ENCODE data around the gene CSF3R. TPM values are rescaled to one million over a fixed set of nuclear protein-coding genes. Genes with fewer than 3 reads are reported as not detected.

Gene CSF3R
- total and polyA plus RNA-seq, 9 of the 15 experiments (the other 6 are each of a cell fraction or from before 2014, with no cell fraction given), result 0.21 to 0.86 (median 0.40) TPM; not detected in 1

- TF ChIP-seq HMG20A (CRISPR knock-in tag; conservative IDR thresholded peaks at IDR 0.05) (no peak), NCOA4 (IDR thresholded peaks at IDR 0.05; ENCODE audit: partially characterized antibody) (peak; percentile 99), MIER1 (IDR thresholded peaks at IDR 0.05; ENCODE audit: low read depth) (peak; percentile 71; the same call in 1 of the 2 replicates), SMARCA4 (IDR thresholded peaks at IDR 0.05) (peak; percentile 46), AFF1 (IDR thresholded peaks at IDR 0.05; ENCODE audit: low read depth in 1 of 2, partially characterized antibody in 2 of 2) (peak; percentile 53 to 91), RCOR1 (IDR thresholded peaks at IDR 0.05; ENCODE audit: borderline replicate concordance in 1 of 2, low read depth in 2 of 2, low read length in 2 of 2) (no peak; a peak in 1 of 4 replicates), CBX3 (IDR thresholded peaks at IDR 0.05; ENCODE audit: borderline replicate concordance in 1 of 2, low read length in 2 of 2) (peak in 1 of 2 experiments; percentile 94; a peak in 2 of 3 replicates), TEAD4 (IDR thresholded peaks at IDR 0.05; ENCODE audit: low read length) (peak; percentile 53; the same call in 1 of the 2 replicates), TEAD4 (CRISPR knock-in tag; IDR thresholded peaks at IDR 0.05; ENCODE audit: borderline replicate concordance) (0 out of 2 replicates have a peak, but pooled peaks have one; percentile 26), TSC22D4 (tag; IDR thresholded peaks at IDR 0.05) (no peak), RAD51 (IDR thresholded peaks at IDR 0.05; ENCODE audit: borderline replicate concordance, low read depth) (peak; percentile 78), TAF1 (IDR thresholded peaks at IDR 0.05; ENCODE audit: control insufficient read depth, extremely low read depth, insufficient read depth, low read length, severe bottlenecking) (peak; percentile 97), ZBTB8A (IDR thresholded peaks at IDR 0.05; ENCODE audit: partially characterized antibody) (no peak), PPARD (CRISPR knock-in tag; IDR thresholded peaks at IDR 0.05) (no peak), ZNF696 (CRISPR knock-in tag; conservative IDR thresholded peaks at IDR 0.05) (no peak), TEAD2 (tag; IDR thresholded peaks at IDR 0.05) (no peak), MXD1 (CRISPR knock-in tag; IDR thresholded peaks at IDR 0.05; ENCODE audit: borderline replicate concordance, poor library complexity, severe bottlenecking) (peak; percentile 96)
- TF ChIP-seq, protein P1, sequence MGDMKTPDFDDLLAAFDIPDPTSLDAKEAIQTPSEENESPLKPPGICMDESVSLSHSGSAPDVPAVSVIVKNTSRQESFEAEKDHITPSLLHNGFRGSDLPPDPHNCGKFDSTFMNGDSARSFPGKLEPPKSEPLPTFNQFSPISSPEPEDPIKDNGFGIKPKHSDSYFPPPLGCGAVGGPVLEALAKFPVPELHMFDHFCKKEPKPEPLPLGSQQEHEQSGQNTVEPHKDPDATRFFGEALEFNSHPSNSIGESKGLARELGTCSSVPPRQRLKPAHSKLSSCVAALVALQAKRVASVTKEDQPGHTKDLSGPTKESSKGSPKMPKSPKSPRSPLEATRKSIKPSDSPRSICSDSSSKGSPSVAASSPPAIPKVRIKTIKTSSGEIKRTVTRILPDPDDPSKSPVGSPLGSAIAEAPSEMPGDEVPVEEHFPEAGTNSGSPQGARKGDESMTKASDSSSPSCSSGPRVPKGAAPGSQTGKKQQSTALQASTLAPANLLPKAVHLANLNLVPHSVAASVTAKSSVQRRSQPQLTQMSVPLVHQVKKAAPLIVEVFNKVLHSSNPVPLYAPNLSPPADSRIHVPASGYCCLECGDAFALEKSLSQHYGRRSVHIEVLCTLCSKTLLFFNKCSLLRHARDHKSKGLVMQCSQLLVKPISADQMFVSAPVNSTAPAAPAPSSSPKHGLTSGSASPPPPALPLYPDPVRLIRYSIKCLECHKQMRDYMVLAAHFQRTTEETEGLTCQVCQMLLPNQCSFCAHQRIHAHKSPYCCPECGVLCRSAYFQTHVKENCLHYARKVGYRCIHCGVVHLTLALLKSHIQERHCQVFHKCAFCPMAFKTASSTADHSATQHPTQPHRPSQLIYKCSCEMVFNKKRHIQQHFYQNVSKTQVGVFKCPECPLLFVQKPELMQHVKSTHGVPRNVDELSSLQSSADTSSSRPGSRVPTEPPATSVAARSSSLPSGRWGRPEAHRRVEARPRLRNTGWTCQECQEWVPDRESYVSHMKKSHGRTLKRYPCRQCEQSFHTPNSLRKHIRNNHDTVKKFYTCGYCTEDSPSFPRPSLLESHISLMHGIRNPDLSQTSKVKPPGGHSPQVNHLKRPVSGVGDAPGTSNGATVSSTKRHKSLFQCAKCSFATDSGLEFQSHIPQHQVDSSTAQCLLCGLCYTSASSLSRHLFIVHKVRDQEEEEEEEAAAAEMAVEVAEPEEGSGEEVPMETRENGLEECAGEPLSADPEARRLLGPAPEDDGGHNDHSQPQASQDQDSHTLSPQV (IDR thresholded peaks at IDR 0.05), result 0 out of 2 replicates have a peak, but pooled peaks have one; percentile 96
These were observed 18.7 kb downstream of the CSF3R start, which contains the start of gene MRPS15 (continued) for GRCh38 chr1:36463803-36464604.

All from K562 (cell line).